Fibroblast of pulmonary artery (primary cell): ENCODE results near the gene NEK7.

Experiments
- DNase-seq: peaks from one replicate; pipeline ENCODE4 v3.0.0-alpha.2; 2010; ENCODE audit warnings: low read depth
- H3K4me3 ChIP-seq: replicated peaks from 2 replicates; pipeline ENCODE4 v1.5.1; 2011; ENCODE audit warnings: low read depth, mild to moderate bottlenecking, control low read depth, low read length, moderate library complexity
- TF ChIP-seq, protein P1 (sequence below): IDR thresholded peaks from 2 replicates; pipeline ENCODE4 v1.5.1; 2011; ENCODE audit warnings: mild to moderate bottlenecking, control low read depth, low read length, inconsistent platforms; ENCODE audit errors: missing control alignments

NEK7 gene

DNA sequence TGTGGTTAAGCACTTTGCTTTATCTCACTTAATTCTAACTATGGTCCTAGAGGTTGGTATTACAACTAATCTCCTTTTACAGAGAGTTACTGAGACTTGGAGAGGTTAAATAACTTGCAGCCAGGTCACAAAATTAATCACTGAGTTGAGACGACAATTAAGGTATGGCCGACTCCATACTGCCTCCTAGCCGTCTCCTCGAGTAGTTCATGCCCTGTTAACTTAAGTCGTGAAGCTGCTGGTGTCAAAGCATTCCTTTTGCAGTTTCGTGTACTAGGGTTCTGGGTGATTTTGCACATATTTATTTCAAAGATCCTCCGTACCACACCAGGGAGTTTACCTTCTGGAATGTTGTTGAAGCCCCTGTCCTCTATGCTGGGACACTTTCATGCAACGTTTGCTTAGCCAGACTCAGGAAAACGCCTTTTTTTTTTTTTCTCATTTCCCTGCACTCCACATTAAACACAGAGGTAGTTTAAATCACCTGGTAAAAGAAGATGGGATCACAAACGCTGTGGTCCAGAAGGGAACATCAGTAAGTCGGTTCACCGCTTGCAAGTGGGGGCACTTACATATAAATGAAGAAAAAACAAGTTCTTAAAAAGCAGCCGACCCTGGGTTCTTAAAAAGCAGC lies 570 bp upstream of the NEK7 start:
- DNase-seq, result peak; percentile 85
- TF ChIP-seq, protein P1, sequence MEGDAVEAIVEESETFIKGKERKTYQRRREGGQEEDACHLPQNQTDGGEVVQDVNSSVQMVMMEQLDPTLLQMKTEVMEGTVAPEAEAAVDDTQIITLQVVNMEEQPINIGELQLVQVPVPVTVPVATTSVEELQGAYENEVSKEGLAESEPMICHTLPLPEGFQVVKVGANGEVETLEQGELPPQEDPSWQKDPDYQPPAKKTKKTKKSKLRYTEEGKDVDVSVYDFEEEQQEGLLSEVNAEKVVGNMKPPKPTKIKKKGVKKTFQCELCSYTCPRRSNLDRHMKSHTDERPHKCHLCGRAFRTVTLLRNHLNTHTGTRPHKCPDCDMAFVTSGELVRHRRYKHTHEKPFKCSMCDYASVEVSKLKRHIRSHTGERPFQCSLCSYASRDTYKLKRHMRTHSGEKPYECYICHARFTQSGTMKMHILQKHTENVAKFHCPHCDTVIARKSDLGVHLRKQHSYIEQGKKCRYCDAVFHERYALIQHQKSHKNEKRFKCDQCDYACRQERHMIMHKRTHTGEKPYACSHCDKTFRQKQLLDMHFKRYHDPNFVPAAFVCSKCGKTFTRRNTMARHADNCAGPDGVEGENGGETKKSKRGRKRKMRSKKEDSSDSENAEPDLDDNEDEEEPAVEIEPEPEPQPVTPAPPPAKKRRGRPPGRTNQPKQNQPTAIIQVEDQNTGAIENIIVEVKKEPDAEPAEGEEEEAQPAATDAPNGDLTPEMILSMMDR, result peak; percentile 88
- H3K4me3 ChIP-seq, result peak overlapping the region; percentile 80

DNA sequence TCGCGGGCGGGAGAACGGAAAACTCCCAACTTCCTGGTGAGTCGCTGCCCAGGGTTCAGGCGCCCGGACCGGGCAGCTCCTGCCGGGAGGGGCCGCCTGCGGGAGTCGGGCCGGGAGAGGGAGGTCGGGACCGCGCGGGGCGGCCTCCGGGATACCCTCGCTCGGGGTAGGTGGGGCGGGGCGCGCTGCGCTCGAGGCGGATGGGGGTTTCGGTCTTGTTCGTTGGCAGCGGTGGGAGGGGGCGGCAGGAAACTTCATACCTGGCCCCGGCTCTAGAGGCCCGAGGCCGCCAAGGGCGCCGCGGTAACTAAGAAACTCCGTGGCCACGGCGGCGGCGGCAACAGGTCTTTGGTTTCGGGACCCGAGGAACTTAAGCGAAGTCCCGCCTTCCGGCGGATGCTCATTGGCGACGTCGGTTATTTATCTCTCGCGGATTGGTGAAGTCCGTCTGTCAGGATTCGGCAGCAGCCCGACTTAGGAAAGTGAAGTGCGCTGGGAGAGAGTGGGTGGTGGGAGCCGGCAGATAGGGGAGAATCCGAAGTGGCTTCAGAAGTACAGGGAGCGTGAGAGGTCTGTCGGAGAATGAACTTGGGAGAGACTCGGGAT lies 546 bp downstream of the NEK7 start:
- H3K4me3 ChIP-seq, result peak overlapping the region; percentile 80
- DNase-seq, result peak; percentile 95
- TF ChIP-seq, protein P1, result no peak

DNA sequence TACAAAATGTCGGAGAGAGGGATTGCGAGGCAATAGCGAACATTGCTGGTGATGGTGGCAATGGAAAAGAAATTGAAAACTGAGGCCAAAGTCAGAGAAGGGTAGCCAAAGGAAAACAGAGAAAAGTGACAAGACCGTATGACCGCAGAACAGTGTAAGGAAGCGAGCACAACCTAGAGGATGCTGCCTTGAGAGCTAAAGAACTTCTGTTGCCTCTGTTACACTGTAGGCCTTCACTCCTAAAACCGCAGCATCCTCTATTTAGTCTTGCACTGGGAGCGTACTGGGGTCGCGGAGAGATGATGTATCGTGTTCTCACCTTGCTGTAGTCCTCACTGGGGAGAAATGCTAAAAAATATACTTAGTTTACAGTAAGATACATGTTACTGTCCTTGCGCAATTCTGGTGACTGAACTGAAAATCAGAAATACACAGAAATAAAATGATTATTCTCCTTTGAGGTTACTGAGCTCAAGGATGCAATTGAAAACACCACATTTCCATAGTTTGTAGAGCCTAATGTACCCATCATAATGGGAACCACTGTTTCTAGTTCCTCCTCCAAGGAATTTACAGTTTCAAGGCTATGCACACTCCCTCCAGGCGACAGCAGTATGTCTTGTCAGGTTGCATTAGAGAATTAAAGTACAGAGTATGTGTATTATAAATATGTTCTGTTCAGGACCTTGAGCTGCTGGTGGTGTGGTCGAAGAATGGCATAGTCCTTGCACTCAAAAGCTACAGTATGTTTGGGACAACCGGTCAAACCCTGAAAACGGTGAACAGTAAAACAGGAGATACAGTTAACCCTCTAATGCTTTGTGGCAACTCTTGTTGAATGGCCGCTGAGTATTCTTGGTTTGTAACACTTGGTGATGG lies 1.3 kb downstream of the NEK7 start:
- TF ChIP-seq, protein P1, result no peak
- peak; percentile 43 for DNase-seq
- H3K4me3 ChIP-seq, result peak overlapping the region; percentile 80

DNA sequence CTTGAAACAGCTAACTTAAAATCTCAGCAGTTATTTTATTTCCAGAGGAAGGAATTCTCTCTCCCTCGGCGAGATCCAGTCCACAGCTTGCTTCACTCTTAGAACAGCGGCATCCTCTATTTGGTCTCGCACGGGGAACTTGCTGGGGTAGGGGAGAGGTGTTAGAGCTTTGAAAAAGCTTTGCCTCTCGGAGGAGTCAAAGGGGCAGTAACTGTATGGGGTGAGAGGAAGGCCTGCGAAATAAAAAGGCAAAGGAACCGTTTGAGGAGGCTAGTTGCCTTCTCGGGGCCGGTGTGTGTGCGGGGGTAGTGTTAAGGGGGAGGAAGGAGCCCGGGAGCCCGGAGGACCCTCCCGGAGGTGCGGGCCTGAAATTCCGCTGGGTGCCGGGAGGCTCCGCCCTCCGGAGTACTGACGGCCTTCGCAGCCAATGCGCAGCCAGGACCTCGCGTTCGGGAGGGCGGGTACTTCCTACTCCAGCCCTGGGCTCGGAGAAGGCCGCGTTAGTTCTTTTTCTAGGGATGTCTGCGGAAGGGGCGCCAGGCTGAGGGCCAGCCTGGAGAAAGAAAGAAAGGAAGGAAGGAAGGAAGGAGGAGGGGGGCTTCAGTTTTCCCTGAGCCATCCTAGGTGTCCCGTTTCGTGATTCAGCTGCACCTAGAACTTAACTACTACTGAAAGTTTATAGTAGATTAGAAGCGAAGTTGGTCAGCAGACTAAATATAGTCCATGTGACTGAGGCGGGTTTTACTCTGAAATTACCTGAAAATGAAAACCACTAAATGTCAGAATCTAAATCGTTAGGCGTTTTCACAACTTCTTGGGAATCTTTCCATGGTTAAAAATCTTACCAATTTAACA lies 2.2 kb downstream of the NEK7 start:
- peak overlapping the region; percentile 80 for H3K4me3 ChIP-seq
- TF ChIP-seq, protein P1, result no peak
- DNase-seq, result peak; percentile 91

DNA sequence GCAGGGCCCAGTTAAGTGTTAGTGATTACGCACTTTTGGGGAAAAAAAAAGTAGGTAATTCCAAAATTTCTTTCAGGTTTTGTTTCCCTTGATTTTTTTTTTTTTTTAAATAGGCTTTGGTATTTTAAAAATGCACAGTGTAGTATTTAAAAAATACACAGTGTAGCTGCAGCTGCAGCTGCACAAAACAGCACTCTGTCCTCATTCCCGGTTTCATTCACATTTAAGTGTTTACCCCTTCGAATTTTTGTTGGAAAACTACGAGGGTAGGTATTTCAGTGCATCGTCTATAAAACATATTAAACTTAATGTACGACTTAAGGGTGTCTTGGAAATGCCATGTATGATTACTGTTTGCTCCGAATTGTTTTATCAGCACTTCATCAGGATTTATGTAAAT lies 3.4 kb downstream of the NEK7 start:
- TF ChIP-seq, protein P1, result no peak
- peak overlapping the region; percentile 80 for H3K4me3 ChIP-seq

DNA sequence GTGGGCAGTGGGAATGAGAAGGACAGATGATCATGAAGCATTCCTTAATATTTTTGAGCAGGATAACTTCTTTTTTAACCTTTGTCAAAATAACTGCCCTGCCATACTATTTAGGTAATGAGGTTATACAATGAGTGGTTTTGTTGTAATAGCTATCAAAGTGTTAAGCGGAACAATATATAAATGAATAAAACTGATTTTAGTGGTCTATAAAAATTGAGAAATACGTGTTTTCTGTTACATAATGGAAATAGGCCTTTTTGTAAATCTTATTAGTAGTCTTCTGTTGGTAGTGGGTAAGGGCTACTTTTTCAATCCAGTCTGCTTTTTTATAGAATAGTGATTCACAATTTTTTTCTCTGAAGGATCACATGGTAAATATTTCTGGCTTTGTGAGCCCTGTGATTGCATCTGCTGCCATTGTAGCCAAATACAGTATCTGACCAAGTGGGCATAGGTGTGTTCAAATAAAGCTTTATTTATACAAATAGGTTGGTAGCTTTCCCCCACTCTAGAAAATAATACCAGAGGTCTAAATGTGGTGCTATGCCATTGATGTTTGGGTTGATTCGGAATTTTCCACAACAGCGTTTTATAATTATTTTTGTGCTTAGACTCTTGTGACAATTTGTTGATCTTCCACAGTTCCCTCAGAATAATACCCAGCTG lies 4.3 kb downstream of the NEK7 start:
- TF ChIP-seq, protein P1, result no peak
- no peak for DNase-seq
- no peak overlapping the region for H3K4me3 ChIP-seq

More for the DNA sequence above, 3.4 kb downstream of the NEK7 start:
- no peak for DNase-seq
